Heart right ventricle (tissue), 16 donors: Measurements from ENCODE around the gene MESD. TPM values are rescaled to one million over a fixed set of nuclear protein-coding genes. Genes with fewer than 3 reads are reported as not detected.

Source experiments
- ATAC-seq, 8 donors: fragments of 200-7000 bp; cut with Tn5 transposase; one replicate each; pipeline ENCODE4 v1.9.1; 2020; ENCODE audit warnings: mild to moderate bottlenecking in 8 of 8, moderate library complexity in 8 of 8, moderate number of reproducible peaks in 1 of 8
- DNase-seq, 2 donors: peaks; one replicate each; pipeline ENCODE4 v3.0.0-alpha.2; 2020
- H3K27ac ChIP-seq, 10 donors: fragments of 200-600 bp; sonication (generic) in 2 of 10; one replicate each; pipeline versions ENCODE4 v1.5.0 to v1.8.0; 2020 to 2022; ENCODE audit warnings: mild to moderate bottlenecking in 3 of 10
- H3K27me3 ChIP-seq, 7 donors: fragments of 200-600 bp; one replicate each; pipeline ENCODE4 v1.8.0; 2021 to 2022; ENCODE audit warnings: mild to moderate bottlenecking in 2 of 7
- H3K36me3 ChIP-seq, 9 donors: fragments of 200-600 bp; sonication (generic) in 1 of 9; one replicate each; pipeline versions ENCODE4 v1.5.0 to v1.8.0; 2020 to 2022; ENCODE audit warnings: mild to moderate bottlenecking in 2 of 9
- H3K4me1 ChIP-seq, 9 donors: fragments of 200-600 bp; sonication (generic) in 1 of 9; one replicate each; pipeline versions ENCODE4 v1.5.0 to v1.8.0; 2020 to 2022; ENCODE audit warnings: mild to moderate bottlenecking in 4 of 9
- H3K4me3 ChIP-seq, 10 donors: fragments of 200-600 bp; sonication (generic) in 2 of 10; one replicate each; pipeline versions ENCODE4 v1.5.0 to v1.8.0; 2020 to 2022; ENCODE audit warnings: mild to moderate bottlenecking in 7 of 10, moderate library complexity in 2 of 10
- H3K9me3 ChIP-seq, 11 donors: fragments of 200-600 bp in 10 of 11; sonication (generic) in 2 of 11; one replicate each; pipeline versions ENCODE4 v1.5.0 to v1.8.0; 2013 to 2022; ENCODE audit warnings: mild to moderate bottlenecking in 2 of 11, control low read depth in 1 of 11, moderate library complexity in 1 of 11
- WGBS, 2 donors: extraction: QIAGEN DNeasy Blood & Tissue Kit; methylation state at CpG; one replicate each; pipeline ENCODE4 v1.1.7; 2013; ENCODE audit warnings: inconsistent platforms in 1 of 2; 5-methylcytosine and 5-hydroxymethylcytosine counted together
- intact Hi-C, 10 donors: fragments of 100-400 bp; cut with DNase I; formaldehyde crosslinking; loops; one replicate each; pipeline versions ENCODE4 v1.11.1 to v1.14.2; 2022
- polyA plus RNA-seq, 2 donors: library from polyadenylated mRNA; stranded (reverse); fragments of 200-250 nt; gene quantifications; one replicate each; pipeline ENCODE4 v1.2.3, GENCODE V29; 2013
- total RNA-seq, 10 donors: library from RNA; stranded (reverse); fragmentation: NEBNext Ultra II Directional in 3 of 10; extraction: Animal tissue kit (Norgen Biotek cat#: 25700) in 3 of 10; gene quantifications; one replicate each; pipeline versions ENCODE4 v1.2.1 to v1.2.4, GENCODE V29; 2021 to 2023
- TF ChIP-seq, protein P1 (sequence below), 9 donors: fragments of 200-600 bp; sonication (generic) in 2 of 9; IDR thresholded peaks; one replicate each; pipeline versions ENCODE4 v1.5.0 to v1.8.0; 2021 to 2022; ENCODE audit warnings: antibody characterized with exemption in 9 of 9, mild to moderate bottlenecking in 5 of 9, moderate library complexity in 1 of 9
- donor health status: Arrhythmogenic right ventricular cardiomyopathy.
- donor health status: ischemic (EF 13 %, LVEDD 7.1; RV severe dilation, severe dysfunction).
- donor health status: healthy with polysubstance abuse.
- donor health status: DM: no; HTN: yes; CAD: no.
- donor health status: DM: no; HTN: no; CAD: no.
- donor health status: ischemic (EF 25% LVEDD 6.9; RV normal size, moderate dysfunction).
- donor health status: ischemic (EF 25% LVEDD 5.7; RV mildly dilated, moderate dysfunction).
- donor health status: healthy.
- donor health status: DM: yes; HTN: yes; CAD: no.
- donor health status: Ischemic cardiomyopathy.
- donor health status: ischemic (EF 35%, LVEDD 5.7; RV mildly dilated, moderate dysfunction).
- donor health status: nonischemic (EF 11% LVEDD 7.7; RV severe dilation, severe dysfunction).
- donor health status: DM: yes; HTN: yes; CAD: no.
- donor health status: PGD.
- donor health status: ischemic (EF 29% LVEDD 5.4; RV normal size, mild dysfunction).
- donor health status: nonischemic (EF 23%, LVEDD 6.1; RV moderate dilation, normal function).

Gene MESD
- total and polyA plus RNA-seq, 12 donors: 11.1 to 17.6 (median 14.7) TPM

GRCh38 chr15:80924278-80924677 is 65.3 kb downstream of the MESD start:
- peaks cover 0 to 6% (median 0%) of the 10 kb centered on the region in 9 donors for H3K36me3 ChIP-seq
- TF ChIP-seq, protein P1, sequence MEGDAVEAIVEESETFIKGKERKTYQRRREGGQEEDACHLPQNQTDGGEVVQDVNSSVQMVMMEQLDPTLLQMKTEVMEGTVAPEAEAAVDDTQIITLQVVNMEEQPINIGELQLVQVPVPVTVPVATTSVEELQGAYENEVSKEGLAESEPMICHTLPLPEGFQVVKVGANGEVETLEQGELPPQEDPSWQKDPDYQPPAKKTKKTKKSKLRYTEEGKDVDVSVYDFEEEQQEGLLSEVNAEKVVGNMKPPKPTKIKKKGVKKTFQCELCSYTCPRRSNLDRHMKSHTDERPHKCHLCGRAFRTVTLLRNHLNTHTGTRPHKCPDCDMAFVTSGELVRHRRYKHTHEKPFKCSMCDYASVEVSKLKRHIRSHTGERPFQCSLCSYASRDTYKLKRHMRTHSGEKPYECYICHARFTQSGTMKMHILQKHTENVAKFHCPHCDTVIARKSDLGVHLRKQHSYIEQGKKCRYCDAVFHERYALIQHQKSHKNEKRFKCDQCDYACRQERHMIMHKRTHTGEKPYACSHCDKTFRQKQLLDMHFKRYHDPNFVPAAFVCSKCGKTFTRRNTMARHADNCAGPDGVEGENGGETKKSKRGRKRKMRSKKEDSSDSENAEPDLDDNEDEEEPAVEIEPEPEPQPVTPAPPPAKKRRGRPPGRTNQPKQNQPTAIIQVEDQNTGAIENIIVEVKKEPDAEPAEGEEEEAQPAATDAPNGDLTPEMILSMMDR (IDR thresholded peaks at IDR 0.05): no peak
- H3K4me1 ChIP-seq: no peaks in the 10 kb centered on the region
- no peaks in the 10 kb centered on the region for H3K9me3 ChIP-seq
- DNase-seq (no peak), ATAC-seq (no peak)
- 94 to 99% methylated on average over 4 of the region's 4 CpGs for WGBS, 2 donors
- intact Hi-C loops: loop anchor here in 1 of 10 donors (2.0 kb wide), 1 partner anchor 21 kb away; no protein-coding TSS in a partner anchor
- H3K27me3 ChIP-seq: no peaks in the 10 kb centered on the region
- no peak overlapping the region for H3K4me3 ChIP-seq
- H3K27ac ChIP-seq: no peak overlapping the region

- Histone ChIP-seq H3K9me3 (no peaks in the 10 kb centered on the region), H3K4me3 (no peak overlapping the region), H3K27ac (no peak overlapping the region), H3K4me1 (no peaks in the 10 kb centered on the region), H3K36me3 (peaks cover 0 to 6% (median 0%) of the 10 kb centered on the region in 9 donors), H3K27me3 (no peaks in the 10 kb centered on the region)
- WGBS, 2 donors: 93 to 96% methylated on average over 6 of the region's 6 CpGs
- TF ChIP-seq, protein P1 (IDR thresholded peaks at IDR 0.05): no peak
- intact Hi-C loops: loop anchor here in 1 of 10 donors (2.0 kb wide), 1 partner anchor 21 kb away; no protein-coding TSS in a partner anchor
- DNase-seq (no peak), ATAC-seq (no peak)
Measured at GRCh38 chr15:80923668-80924067, 66.0 kb downstream of the MESD start.

DNA sequence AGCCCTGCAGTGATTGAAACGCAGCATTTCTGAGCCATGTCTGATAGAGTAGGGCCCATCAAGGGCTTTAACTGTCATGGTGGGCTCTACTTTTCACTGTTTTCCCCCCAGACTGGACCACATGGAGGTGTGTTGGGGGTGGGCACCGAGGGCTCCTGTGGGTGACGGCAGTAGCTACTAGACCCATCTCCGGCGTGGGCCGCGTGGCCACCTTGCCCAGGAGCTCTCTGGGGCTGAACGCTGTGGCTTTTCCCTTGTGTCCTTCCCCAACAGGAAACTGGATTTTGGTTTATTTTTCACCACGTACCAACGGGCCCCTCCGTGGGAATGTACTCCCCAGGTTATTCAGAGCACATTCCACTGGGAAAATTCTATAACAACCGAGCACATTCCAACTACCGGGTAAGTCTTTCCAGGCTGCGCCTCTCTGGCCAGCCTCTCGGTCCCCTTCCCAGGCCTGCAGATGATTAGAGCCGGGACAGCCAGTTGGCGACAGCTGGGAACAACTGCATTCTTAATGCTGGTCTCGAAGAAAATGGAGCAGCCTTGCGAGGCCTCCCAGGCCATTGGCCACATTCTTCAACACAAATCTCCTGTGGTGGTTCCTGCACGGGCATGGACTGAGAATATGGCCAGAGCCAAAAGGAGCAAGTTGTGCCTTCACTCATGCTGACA is 67.7 kb downstream of the MESD start:
- Histone ChIP-seq H3K27ac (no peak overlapping the region), H3K36me3 (peaks cover 0 to 6% (median 0%) of the 10 kb centered on the region in 9 donors), H3K4me1 (peaks cover 0 to 3% (median 0%) of the 10 kb centered on the region in 9 donors), H3K4me3 (no peak overlapping the region), H3K9me3 (no peaks in the 10 kb centered on the region), H3K27me3 (no peaks in the 10 kb centered on the region)
- intact Hi-C loops: no loop called here
- DNase-seq (no peak), ATAC-seq (no peak)
- WGBS, 2 donors: 83 to 85% methylated on average over 20 of the region's 20 CpGs
- TF ChIP-seq, protein P1 (IDR thresholded peaks at IDR 0.05): no peak

DNA sequence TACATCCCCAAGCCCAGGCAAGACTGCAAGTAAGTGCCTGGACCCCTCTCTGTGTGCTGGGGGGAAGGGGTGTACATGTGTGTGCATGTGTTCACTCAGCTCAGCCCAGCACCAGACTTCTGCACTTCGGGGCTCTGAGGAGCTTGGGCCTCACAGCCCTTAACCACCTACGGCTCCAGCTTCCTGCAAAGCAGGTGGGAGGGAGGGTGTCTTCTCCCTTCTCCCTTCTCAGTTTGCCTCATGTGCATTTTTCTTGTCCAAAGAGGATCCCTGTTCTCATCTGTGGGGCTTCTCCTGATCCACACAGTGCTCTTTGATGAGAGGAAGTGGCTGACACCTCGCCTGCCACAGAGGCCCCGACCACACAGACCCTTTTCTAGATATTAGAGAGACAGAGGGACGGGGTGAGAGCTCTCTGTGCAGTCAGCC is 69.3 kb downstream of the MESD start:
- peaks cover 0 to 3% (median 0%) of the 10 kb centered on the region in 9 donors for H3K4me1 ChIP-seq
- WGBS, 2 donors: 81 to 89% methylated on average over 5 of the region's 5 CpGs

More for the DNA sequence above, 69.3 kb downstream of the MESD start:
- DNase-seq (no peak), ATAC-seq (no peak)
- Histone ChIP-seq H3K27me3 (no peaks in the 10 kb centered on the region), H3K27ac (no peak overlapping the region), H3K4me3 (no peak overlapping the region), H3K9me3 (no peaks in the 10 kb centered on the region), H3K36me3 (peaks cover 0 to 6% (median 0%) of the 10 kb centered on the region in 9 donors)
- TF ChIP-seq, protein P1 (IDR thresholded peaks at IDR 0.05): no peak
- intact Hi-C loops: no loop called here
